HG03521 (cell line): Measurements from ENCODE around the gene COMMD4.
"Not testable (repeated sequence)": the region's sequence is repeated elsewhere in the genome, so short reads cannot be mapped to it uniquely, and the experiment has no call there.

Experiments
- ATAC-seq: cut with Tn5 transposase; IDR thresholded peaks from one replicate; pipeline ENCODE4 v1.9.1; 2021; ENCODE audit warnings: mild to moderate bottlenecking, moderate library complexity; ENCODE audit not compliant: unreplicated experiment

Gene COMMD4

GRCh38 chr15:75371486-75371885 is 35.6 kb downstream of the COMMD4 start:
- ATAC-seq, result no peak

GRCh38 chr15:75371901-75372688 is 36.2 kb downstream of the COMMD4 start:
- no peak for ATAC-seq

GRCh38 chr15:75380773-75381172 is 44.9 kb downstream of the COMMD4 start:
- no peak for ATAC-seq

GRCh38 chr15:75383986-75384385 is 48.1 kb downstream of the COMMD4 start:
- not testable (repeated sequence) for ATAC-seq
